Measurements from ENCODE around the gene LRRC4C.

Gene LRRC4C

GRCh38 chr11:41250408-41250935 is 209.0 kb downstream of the LRRC4C start:
- no peak for DNase-seq (ENCODE audit: low read depth)

DNA sequence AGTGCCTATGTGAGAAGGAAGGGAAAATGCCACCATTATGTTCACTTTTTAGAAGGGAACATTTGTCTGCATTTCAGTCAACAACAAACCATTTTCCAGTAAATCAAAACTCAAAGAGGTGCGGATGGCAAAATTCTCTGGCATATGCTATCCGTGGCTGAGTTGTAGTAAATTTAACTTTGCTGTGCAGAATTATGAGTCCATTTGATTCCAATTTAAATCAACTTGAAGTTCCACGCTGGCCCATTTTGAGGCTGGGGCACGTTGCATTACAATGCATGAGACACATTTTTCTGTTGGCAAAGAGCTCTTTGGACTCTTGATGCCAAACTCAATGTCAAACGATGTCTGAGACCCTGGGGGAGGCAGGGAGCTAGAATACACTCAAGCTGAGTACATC is 211.8 kb downstream of the LRRC4C start:
- no peak for DNase-seq (ENCODE audit: low read depth)

DNA sequence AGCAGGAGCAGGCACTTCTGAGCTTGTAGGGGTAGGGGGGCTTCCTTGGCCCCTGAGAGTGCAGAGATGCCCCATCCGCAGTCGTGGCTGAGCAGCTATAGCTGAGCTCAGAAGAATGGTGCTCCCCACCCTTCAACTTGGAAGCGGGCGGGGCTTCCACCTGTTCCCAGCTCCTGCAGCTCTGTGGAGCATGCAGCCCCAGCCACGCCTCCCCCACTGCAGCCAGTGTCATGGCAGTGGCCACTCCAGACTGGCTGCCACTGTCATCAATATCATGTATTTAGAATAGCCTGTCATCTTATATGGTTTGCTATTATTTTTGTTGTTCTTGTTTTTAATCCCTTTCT is 213.1 kb downstream of the LRRC4C start:
- DNase-seq (ENCODE audit: low read depth) = no peak

DNA sequence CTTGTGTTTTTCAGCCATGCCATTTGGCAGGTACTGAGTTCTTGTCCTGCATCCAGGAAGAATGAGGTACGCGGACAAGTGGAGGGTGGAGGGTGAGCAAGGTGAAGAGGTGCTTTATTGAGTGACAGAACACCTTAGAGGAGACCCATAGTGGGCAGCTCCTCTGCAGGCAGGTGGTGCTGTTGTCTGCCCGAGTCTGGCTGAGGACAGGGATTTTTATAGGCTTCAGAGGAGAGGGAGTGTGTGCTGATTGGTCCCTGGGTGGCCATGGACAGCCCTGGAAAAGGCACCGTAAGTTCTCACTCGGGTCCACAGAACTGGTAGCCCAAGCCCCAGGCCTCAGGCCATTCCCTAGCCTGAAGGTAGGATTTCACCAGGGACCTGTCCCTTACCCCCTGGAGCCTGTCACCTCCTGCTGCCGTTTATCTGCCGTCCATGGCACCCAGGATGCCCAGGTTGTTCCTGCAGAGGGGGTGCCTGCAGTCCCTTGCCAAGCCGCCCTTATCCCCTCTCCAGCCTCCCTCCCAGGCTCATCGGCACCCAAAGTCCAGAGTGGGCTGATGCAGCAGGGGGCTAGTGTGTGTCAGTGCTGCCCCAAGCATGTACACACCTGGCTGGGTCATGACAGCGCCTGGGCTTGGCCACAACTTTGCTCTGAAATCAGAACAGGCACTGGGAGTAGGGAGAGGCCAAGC is 213.6 kb downstream of the LRRC4C start:
- DNase-seq (ENCODE audit: low read depth) = no peak

GRCh38 chr11:41245184-41245583 is 214.3 kb downstream of the LRRC4C start:
- no peak for DNase-seq (ENCODE audit: low read depth)

DNA sequence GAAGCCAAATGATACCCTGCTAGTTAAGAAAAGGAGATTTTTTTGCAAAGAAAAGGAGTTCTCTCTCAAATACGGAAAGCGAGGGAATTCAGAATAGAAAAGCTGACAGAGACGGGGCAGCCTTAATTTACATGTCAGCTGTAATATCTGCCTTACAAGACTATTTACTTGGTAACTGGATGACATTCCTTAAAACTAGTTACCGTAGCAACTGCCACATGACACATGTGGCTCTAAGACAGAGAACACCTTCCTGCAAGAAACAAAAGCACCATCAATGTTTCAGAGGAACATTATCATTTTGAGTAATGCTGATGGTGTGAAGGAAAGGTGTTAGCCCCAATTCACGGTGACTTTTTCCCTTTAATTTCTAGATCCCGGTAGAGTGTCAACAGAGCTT is 222.1 kb downstream of the LRRC4C start:
- no peak for DNase-seq (ENCODE audit: low read depth)

DNA sequence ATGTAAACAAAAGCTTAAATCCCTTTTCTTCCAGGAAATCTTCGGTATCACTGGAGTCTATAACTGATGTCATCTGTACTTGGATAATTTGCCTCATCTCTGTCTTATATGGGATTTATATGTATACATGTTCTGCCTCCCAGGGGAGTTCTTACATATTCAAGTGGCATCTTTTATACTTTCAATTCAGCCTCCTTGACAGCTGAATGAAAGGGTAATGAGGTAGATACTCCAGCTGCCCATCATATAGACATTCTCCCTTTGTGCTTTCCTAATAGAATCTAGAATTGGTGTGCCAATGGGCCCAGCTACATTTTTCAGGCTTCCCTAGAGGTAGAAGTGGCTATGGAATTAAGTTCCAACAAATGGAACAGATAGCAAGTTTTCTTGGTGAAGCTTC is 223.8 kb downstream of the LRRC4C start:
- no peak for DNase-seq (ENCODE audit: low read depth)

DNA sequence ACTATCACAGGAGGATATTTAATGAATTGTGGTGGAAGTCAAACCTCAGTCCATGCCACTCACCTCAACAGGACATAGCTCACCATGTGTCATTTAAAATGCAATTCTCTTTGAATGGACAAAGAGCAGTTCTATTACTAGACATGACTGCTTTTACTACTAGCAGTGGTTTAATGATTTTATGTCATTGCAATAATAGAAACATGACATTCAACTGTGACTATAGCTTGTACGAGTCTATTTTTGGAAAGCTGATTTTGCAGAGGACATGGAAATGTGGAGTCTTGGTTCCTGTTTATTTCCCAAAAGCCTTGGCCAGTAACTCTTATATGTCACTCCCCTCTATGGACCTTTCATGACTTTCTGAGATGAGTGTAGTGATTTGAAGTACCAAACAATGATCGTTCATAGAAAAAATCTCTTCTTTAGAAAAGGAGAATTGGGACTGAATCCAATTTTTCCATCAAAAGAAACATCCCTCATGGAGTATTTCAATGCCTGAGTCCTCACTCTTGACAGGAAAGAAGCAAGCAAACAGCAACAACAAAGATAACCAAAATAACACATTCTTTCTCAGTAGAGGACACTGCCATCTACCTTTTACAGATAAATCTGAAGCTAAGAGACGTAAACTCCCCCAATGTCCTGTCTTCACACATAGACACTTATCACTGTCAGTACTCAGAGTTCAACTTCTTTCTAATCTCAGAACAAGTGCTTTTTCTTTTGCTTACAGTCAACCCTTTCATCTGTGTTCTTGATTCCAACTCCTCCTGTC is 233.4 kb downstream of the LRRC4C start:
- DNase-seq (ENCODE audit: low read depth) = no peak

GRCh38 chr11:41222236-41222635 is 237.2 kb downstream of the LRRC4C start:
- DNase-seq (ENCODE audit: low read depth) = no peak

DNA sequence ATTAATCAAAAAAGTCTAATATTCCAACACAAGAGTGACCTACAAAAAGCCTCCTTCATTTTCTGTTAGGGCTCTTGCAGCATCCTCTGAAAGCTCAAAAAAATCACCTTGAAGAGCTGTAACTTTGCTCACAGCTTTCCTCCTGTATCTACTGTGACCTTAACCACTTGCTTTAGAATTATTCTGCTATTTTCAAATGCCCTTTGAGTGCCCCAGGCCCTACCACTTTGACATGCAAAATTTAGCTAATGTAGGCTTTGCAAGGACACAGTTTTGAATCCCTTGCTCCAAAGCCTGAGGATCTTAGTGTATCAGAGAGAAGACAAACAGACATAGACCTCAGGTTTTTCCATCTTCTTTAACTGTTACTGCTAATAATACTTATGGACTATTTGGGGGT is 253.1 kb downstream of the LRRC4C start:
- DNase-seq (ENCODE audit: low read depth) = no peak

GRCh38 chr11:41201156-41201555 is 258.3 kb downstream of the LRRC4C start:
- no peak for DNase-seq (ENCODE audit: low read depth)

- DNase-seq (ENCODE audit: low read depth) = no peak
Observed at GRCh38 chr11:41190437-41191082, 268.9 kb downstream of the LRRC4C start.

DNA sequence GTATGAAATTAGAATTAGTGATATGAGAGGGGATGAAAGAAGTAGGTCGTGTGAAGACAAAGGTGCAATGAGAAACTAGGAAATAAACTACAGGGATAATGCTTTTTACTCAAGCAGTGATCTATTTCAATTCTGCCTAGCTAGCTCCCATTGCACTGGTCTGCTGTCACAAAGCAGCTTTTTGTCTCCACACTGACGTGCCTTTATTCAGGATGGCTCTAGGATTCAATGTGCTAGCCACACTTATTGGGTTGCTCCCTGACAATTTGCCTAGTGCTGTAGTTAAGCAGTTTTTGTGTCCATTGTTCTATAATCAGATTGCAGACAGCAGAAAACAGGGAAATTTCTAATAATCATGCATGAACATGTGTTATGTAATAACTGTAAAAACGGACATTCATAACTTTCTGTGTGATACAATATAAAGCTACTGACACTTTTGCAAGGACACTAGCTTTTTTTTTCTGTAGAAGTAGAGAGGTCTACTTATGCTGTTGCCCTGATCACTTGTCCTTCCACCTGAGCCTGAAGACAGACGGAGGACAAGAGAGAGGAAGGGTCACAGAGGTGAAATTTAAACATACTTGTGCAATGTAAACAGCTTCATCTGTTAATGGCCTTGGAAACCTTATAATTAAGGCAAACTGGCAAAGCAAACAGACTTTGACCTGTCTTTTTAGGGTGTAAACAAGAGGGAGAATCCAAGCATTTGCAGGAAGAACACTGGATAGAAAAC is 269.6 kb downstream of the LRRC4C start:
- no peak for DNase-seq (ENCODE audit: low read depth)

GRCh38 chr11:41177791-41178190 is 281.7 kb downstream of the LRRC4C start:
- no peak for DNase-seq (ENCODE audit: low read depth)

DNA sequence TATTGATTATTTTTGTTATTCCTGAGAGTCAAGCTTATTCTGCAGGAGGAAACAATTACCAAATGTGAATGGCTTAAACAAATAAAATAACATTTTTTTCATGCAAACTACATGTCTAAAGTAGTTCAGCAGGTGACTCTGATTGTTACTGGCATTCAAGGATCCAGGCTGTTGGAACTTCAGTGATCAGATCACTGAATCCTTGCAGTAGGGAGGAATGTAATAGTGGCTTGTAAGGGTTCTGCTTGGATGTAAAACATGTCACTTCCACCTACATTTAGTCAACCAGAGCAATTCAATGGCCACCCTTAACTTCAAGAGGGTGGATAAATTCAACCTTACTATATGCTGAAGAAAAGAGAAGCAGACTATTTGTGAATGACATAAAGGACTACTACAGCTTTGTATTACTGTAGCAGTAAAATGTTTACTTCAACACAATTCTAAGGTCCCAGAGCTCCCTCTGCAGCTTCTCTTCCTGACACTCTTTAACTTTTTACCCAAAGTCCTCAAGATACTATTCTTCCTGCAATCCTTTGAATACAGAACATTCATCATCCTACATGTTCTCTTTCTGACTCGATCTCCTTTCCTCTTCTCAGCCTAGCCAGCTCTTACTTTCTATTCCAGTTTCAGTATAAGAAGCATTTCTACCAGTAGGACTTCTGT is 284.0 kb downstream of the LRRC4C start:
- DNase-seq (ENCODE audit: low read depth) = no peak

DNA sequence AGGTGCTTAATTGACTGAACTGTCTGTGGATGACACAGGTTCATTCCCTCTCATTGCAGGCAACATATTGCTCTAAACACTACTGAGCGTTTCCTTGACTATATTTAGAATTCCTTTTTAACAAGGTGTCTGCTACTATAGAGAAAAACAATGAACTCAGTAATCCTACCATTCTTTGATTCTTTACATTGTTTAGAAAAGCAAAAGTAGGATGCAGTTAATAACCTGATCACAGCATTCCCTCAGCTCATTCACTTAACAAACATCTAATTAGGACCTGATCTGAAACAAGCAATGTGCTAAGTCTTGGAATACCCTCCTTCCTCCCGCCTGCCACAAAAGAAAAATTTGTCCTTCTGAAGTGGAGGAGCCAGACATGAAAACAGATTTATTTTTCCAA is 313.1 kb downstream of the LRRC4C start:
- DNase-seq (ENCODE audit: low read depth) = no peak

DNA sequence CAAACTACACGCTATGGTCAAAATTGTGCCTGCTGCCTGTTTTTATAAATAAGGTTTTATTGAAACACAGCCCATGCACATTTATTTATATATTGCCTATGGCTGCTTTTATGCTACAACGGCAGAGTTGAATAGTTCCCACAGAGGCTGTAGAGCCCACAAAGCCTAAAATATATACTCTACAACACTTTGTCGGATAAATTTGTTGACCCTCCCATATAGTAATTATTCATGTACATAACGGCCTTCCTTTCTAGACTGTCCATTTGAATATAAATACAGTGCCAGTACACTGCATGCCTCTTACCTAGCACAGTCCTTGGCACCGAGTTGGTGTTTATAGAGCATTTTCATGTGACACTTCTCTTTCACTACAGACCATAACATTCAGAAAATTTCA is 314.0 kb downstream of the LRRC4C start:
- DNase-seq (ENCODE audit: low read depth) = no peak

- no peak for DNase-seq (ENCODE audit: low read depth)
Observed at GRCh38 chr11:41134971-41135370, 324.5 kb downstream of the LRRC4C start.

- DNase-seq (ENCODE audit: low read depth) = no peak
Observed at GRCh38 chr11:41133023-41133422, 326.4 kb downstream of the LRRC4C start.

DNA sequence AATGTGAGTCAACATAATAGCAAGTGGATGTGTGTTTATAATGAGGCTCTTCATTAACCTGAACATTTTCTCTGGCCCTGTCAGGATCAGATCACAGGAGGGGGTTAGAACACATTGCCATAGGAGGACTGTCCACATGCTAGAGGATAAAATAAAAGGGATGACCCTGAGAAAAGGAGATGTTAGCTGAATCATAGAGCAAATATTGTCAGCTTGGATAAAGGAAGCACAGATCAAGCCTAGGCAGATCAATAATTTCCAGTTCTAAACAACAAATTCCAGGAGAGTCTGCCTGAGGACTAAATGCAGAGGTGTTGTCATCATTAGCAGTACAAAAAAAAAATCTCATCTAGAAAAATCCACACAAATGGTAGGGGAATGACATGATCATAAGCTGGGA is 337.9 kb downstream of the LRRC4C start:
- DNase-seq (ENCODE audit: low read depth) = no peak

- no peak for DNase-seq (ENCODE audit: low read depth)
Observed at GRCh38 chr11:41119484-41119883, 340.0 kb downstream of the LRRC4C start.

DNA sequence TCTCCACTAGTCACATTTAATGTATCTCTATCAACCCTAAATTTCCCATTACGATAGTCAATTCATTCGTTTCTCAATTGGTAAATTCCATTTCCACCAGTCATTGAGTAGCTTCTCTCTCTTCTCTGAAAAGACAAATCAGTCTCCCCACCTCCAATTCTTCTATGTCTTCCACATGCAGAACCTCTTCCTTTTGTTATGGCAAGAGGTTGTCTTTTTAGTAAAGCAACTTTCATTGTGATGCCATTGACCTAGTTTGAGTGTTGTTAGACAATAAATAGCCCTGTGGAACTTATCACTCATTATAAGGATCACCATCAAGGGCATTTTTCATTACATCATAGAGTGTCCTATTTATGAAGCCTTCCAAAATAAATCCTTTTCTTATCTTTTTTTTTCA is 340.9 kb downstream of the LRRC4C start:
- no peak for DNase-seq (ENCODE audit: low read depth)
